Omental fat pad (tissue), 4 donors: Measurements from ENCODE around the gene CAPN11. TPM values are rescaled to one million over a fixed set of nuclear protein-coding genes. Genes with fewer than 3 reads are reported as not detected.
"Not testable (repeated sequence)": the region's sequence is repeated elsewhere in the genome, so short reads cannot be mapped to it uniquely, and the experiment has no call there.

ENCODE experiments used
- ATAC-seq: fragments of 150-250 bp; one replicate; pipeline ENCODE4 v1.9.1; 2016; ENCODE audit warnings: mild to moderate bottlenecking, moderate library complexity; ENCODE audit not compliant: low FRiP score
- DNase-seq: peaks from one replicate; pipeline ENCODE4 v3.0.0-alpha.2; 2019; ENCODE audit warnings: low spot score
- total RNA-seq, 4 donors: library from RNA; depleted of rRNA; stranded (reverse); fragments of >200 nt; gene quantifications; one replicate each; pipeline ENCODE4 v1.1.0, GENCODE V29; 2016
- TF ChIP-seq, protein P1 (sequence below), 3 donors: fragments of 450-650 bp; IDR thresholded peaks; one replicate each; pipeline ENCODE4 v1.5.1; 2016 to 2017; ENCODE audit warnings: antibody characterized with exemption in 3 of 3, mild to moderate bottlenecking in 3 of 3, moderate library complexity in 2 of 3

The CAPN11 gene
- total RNA-seq, 4 donors from 2014 or later: 0.09 to 8.4 (median 3.3) TPM

GRCh38 chr6:44180886-44181285, 22.3 kb downstream of the CAPN11 start:
- DNase-seq (no peak), ATAC-seq (no peak)
- TF ChIP-seq, protein P1, sequence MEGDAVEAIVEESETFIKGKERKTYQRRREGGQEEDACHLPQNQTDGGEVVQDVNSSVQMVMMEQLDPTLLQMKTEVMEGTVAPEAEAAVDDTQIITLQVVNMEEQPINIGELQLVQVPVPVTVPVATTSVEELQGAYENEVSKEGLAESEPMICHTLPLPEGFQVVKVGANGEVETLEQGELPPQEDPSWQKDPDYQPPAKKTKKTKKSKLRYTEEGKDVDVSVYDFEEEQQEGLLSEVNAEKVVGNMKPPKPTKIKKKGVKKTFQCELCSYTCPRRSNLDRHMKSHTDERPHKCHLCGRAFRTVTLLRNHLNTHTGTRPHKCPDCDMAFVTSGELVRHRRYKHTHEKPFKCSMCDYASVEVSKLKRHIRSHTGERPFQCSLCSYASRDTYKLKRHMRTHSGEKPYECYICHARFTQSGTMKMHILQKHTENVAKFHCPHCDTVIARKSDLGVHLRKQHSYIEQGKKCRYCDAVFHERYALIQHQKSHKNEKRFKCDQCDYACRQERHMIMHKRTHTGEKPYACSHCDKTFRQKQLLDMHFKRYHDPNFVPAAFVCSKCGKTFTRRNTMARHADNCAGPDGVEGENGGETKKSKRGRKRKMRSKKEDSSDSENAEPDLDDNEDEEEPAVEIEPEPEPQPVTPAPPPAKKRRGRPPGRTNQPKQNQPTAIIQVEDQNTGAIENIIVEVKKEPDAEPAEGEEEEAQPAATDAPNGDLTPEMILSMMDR (IDR thresholded peaks at IDR 0.05): no peak

DNA sequence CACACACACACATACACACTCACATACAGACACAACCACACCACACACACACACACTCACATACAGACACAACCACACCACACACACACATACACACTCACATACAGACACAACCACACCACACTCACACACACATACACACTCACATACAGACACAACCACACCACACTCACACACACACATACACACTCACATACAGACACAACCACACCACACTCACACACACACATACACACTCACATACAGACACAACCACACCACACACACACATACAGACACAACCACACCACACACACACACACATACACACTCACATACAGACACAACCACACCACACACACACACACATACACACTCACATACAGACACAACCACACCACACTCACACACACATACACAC, 23.2 kb downstream of the CAPN11 start:
- not testable (repeated sequence) for DNase-seq, ATAC-seq

GRCh38 chr6:44182911-44183390, 24.3 kb downstream of the CAPN11 start:
- no peak for ATAC-seq
- no peak for DNase-seq
- TF ChIP-seq, protein P1 (IDR thresholded peaks at IDR 0.05): no peak

- TF ChIP-seq, protein P1 (IDR thresholded peaks at IDR 0.05): no peak
- ATAC-seq: no peak
- no peak for DNase-seq
Measured at GRCh38 chr6:44183783-44184182, 25.2 kb downstream of the CAPN11 start.

DNA sequence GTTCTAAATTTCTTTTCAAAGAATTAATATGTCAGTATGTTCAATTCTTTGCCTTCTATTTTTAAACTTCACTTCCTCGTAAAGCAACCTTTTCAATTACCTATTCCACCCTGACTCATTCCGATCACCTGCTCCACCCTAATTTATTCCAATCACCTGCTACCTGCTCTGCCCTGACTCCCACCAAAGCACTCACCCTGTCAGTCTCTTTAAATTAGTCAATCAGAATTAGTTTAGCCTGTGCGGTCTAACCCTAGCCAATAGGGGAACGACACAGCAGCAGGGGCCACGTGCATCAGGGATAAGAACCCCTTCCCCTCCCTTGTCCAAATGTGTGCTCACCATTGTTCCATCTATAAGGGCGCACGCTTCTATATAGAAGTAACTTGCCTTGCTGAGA, 26.7 kb downstream of the CAPN11 start:
- ATAC-seq: not testable (repeated sequence)

DNA sequence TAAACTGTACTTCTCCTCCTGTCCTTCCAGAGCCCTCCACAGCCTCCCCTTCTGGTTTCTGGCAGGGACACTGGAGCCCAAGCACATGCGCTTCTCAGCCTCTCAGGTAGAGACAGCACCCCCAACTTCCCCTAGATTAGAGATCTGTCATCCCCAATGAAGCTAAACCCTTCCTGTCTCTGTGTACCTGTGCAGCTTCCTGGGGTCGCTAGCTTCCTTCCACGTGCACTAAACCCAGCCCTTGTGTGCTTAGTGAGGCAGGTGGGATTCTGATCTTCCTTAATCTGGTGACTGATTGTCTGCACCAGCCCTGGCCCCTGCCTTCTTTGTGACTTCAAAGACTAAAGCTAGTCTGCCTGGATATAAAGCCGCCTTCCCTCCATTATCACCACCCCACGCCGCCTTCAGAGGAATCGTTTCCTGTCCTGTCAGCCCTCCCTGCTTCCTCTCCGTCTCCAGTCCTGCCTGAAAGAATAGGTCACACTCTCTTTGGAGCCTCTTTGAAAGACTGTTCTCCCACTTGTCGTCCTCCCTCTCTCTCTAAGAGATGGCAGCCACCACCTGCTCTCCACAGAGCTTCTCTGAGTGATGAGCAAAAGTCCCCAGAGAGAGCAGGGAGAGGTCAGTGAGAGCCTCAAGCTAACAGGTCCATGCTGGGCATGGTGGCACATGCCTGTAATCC, 27.5 kb downstream of the CAPN11 start:
- DNase-seq (no peak), ATAC-seq (no peak)
- TF ChIP-seq, protein P1 (IDR thresholded peaks at IDR 0.05): no peak

More for the DNA sequence above, 26.7 kb downstream of the CAPN11 start:
- DNase-seq: not testable (repeated sequence)

DNA sequence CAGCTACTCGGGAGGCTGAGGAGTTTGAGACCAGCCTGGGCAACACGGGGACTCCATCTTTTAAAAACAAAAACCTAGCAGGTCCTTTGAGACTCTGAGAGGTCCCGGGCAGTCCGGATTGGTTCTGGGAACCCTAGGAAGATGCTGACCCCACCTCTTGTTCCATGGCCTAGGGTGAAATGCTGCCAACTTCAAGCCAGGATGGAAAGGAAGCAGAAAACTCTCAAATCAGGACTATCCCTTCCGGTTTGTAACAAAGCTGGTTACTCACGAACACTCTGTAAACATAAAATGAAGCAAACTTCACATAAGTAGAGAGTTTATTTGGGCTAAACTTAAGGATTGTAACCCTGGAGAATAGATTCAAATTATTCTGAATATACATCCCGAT, 28.0 kb downstream of the CAPN11 start:
- TF ChIP-seq, protein P1 (IDR thresholded peaks at IDR 0.05): no peak
- DNase-seq (no peak), ATAC-seq (no peak)

GRCh38 chr6:44188819-44189218, 30.2 kb downstream of the CAPN11 start:
- TF ChIP-seq, protein P1 (IDR thresholded peaks at IDR 0.05): no peak
- no peak for DNase-seq
- no peak for ATAC-seq
